HEK293 (cell line): ENCODE data around the gene TBX3.

ENCODE experiments used
- CTCF ChIA-PET: fragments of 350-600 bp; formaldehyde crosslinking; extraction: SDS; loops from one replicate; lab custom pipeline; 2021; ENCODE audit warnings: antibody characterized with exemption; lab: Yijun Ruan, JAX
- POLR2A ChIA-PET: fragments of 300-600 bp; formaldehyde crosslinking; extraction: SDS; loops from one replicate; lab custom pipeline; 2020; ENCODE audit warnings: antibody characterized with exemption, inconsistent platforms; lab: Yijun Ruan, JAX
- H3K27ac ChIP-seq: fragments of 200-500 bp; sonication (Bioruptor generic); 2 replicates; pipeline ENCODE4 v1.5.1; 2014; ENCODE audit warnings: low read depth, low read length, control low read depth, inconsistent platforms; ENCODE audit errors: extremely low read depth
- H3K36me3 ChIP-seq, 2 experiments: fragments of 200-500 bp in 1 of 2; sonication (Bioruptor generic) in 1 of 2; 1 replicate in 1 of 2; 2 replicates in 1 of 2; pipeline ENCODE4 v1.5.1; 2014 to 2017; ENCODE audit warnings: inconsistent platforms in 2 of 2, low read length in 2 of 2; ENCODE audit not compliant: control insufficient read depth in 2 of 2, insufficient read depth in 1 of 2
- H3K4me1 ChIP-seq: fragments of 200-500 bp; sonication (Bioruptor generic); 2 replicates; pipeline ENCODE4 v1.5.1; 2014; ENCODE audit warnings: mild to moderate bottlenecking, low read length, inconsistent platforms; ENCODE audit not compliant: control insufficient read depth, insufficient read depth
- H3K4me3 ChIP-seq: 2 replicates; pipeline ENCODE4 v1.5.1; 2011; ENCODE audit warnings: low read depth, mild to moderate bottlenecking, control low read depth, low read length, moderate library complexity
- H3K9me3 ChIP-seq: fragments of 200-500 bp; sonication (Bioruptor generic); 2 replicates; pipeline ENCODE4 v1.5.1; 2014; ENCODE audit warnings: low read depth, low read length, inconsistent platforms; ENCODE audit not compliant: control insufficient read depth, insufficient read depth
- FEZF1 ChIP-seq: fragments of 450-650 bp; formaldehyde crosslinking; IDR thresholded peaks from 2 replicates; pipeline ENCODE4 v1.5.1; 2016; ENCODE audit warnings: missing biosample characterization, missing genetic modification characterization
- GFI1B ChIP-seq: fragments of 450-650 bp; formaldehyde crosslinking; IDR thresholded peaks from 2 replicates; pipeline ENCODE4 v1.5.1; 2016; ENCODE audit warnings: missing biosample characterization, missing genetic modification characterization
- IKZF3 ChIP-seq: fragments of 450-650 bp; IDR thresholded peaks from 2 replicates; pipeline ENCODE4 v1.5.0; 2018; ENCODE audit warnings: missing biosample characterization, mild to moderate bottlenecking, missing genetic modification characterization, moderate library complexity
- KLF16 ChIP-seq: fragments of 450-650 bp; formaldehyde crosslinking; IDR thresholded peaks from 2 replicates; pipeline ENCODE4 v1.5.1; 2017; ENCODE audit warnings: missing biosample characterization, missing genetic modification characterization
- KLF7 ChIP-seq: fragments of 450-650 bp; formaldehyde crosslinking; IDR thresholded peaks from 2 replicates; pipeline ENCODE4 v1.5.1; 2016; ENCODE audit warnings: missing biosample characterization, missing genetic modification characterization, borderline replicate concordance
- KLF9 ChIP-seq: fragments of 450-650 bp; formaldehyde crosslinking; IDR thresholded peaks from 2 replicates; pipeline ENCODE4 v1.5.1; 2016; ENCODE audit warnings: missing biosample characterization, missing genetic modification characterization, low read depth
- PRDM1 ChIP-seq: fragments of 450-650 bp; formaldehyde crosslinking; IDR thresholded peaks from 2 replicates; pipeline ENCODE4; 2016; ENCODE audit warnings: missing biosample characterization, missing genetic modification characterization
- SP7 ChIP-seq: fragments of 450-650 bp; formaldehyde crosslinking; IDR thresholded peaks from 2 replicates; pipeline ENCODE4 v1.5.1; 2016; ENCODE audit warnings: missing biosample characterization, missing genetic modification characterization
- ZBTB7A ChIP-seq: fragments of 450-650 bp; formaldehyde crosslinking; IDR thresholded peaks from 2 replicates; pipeline ENCODE4 v1.5.1; 2016; ENCODE audit warnings: low read depth, missing biosample characterization, missing genetic modification characterization
- ZFP69B ChIP-seq: fragments of 450-650 bp; formaldehyde crosslinking; IDR thresholded peaks from 2 replicates; pipeline ENCODE4 v1.5.1; 2016; ENCODE audit warnings: missing biosample characterization, missing genetic modification characterization
- ZNF169 ChIP-seq: fragments of 450-650 bp; formaldehyde crosslinking; IDR thresholded peaks from 2 replicates; pipeline ENCODE4 v1.5.1; 2016; ENCODE audit warnings: missing biosample characterization, missing genetic modification characterization
- ZNF341 ChIP-seq: fragments of 450-650 bp; formaldehyde crosslinking; IDR thresholded peaks from 2 replicates; pipeline ENCODE4; 2016; ENCODE audit warnings: low read depth, missing biosample characterization, missing genetic modification characterization
- ZNF423 ChIP-seq: fragments of 450-650 bp; formaldehyde crosslinking; IDR thresholded peaks from 2 replicates; pipeline ENCODE4 v1.5.1; 2016; ENCODE audit warnings: missing biosample characterization, missing genetic modification characterization
- ZNF596 ChIP-seq: fragments of 450-650 bp; IDR thresholded peaks from 2 replicates; pipeline ENCODE4 v1.5.0; 2018; ENCODE audit warnings: missing biosample characterization, mild to moderate bottlenecking, missing genetic modification characterization, moderate library complexity
- ZNF623 ChIP-seq: fragments of 450-650 bp; formaldehyde crosslinking; IDR thresholded peaks from 2 replicates; pipeline ENCODE4 v1.5.1; 2016; ENCODE audit warnings: missing biosample characterization, missing genetic modification characterization
- ZNF660 ChIP-seq: fragments of 450-650 bp; IDR thresholded peaks from 2 replicates; pipeline ENCODE4 v1.5.1; 2018; ENCODE audit warnings: missing biosample characterization, mild to moderate bottlenecking, missing genetic modification characterization
- ZNF701 ChIP-seq: fragments of 450-650 bp; formaldehyde crosslinking; IDR thresholded peaks from 2 replicates; pipeline ENCODE4 v1.5.1; 2016; ENCODE audit warnings: missing biosample characterization, missing genetic modification characterization
- ZNF707 ChIP-seq: fragments of 450-650 bp; formaldehyde crosslinking; IDR thresholded peaks from 2 replicates; pipeline ENCODE4 v1.5.1; 2016; ENCODE audit warnings: missing biosample characterization, missing genetic modification characterization
- ZNF777 ChIP-seq: fragments of 450-650 bp; formaldehyde crosslinking; IDR thresholded peaks from 2 replicates; pipeline ENCODE4 v1.5.1; 2017; ENCODE audit warnings: missing biosample characterization, missing genetic modification characterization, borderline replicate concordance
- ZSCAN30 ChIP-seq: fragments of 450-650 bp; IDR thresholded peaks from 2 replicates; pipeline ENCODE4 v1.5.1; 2018; ENCODE audit warnings: missing biosample characterization, mild to moderate bottlenecking, missing genetic modification characterization, moderate library complexity
- TF ChIP-seq, protein P1 (sequence below): fragments of 450-650 bp; IDR thresholded peaks from 2 replicates; pipeline ENCODE4 v1.5.1; 2018; ENCODE audit warnings: missing biosample characterization, mild to moderate bottlenecking, missing genetic modification characterization
- TF ChIP-seq, protein P2 (sequence below): fragments of 450-650 bp; formaldehyde crosslinking; IDR thresholded peaks from 2 replicates; pipeline ENCODE4 v1.5.1; 2017; ENCODE audit warnings: missing biosample characterization, missing genetic modification characterization
- TF ChIP-seq, protein P3 (sequence below): fragments of 450-650 bp; formaldehyde crosslinking; IDR thresholded peaks from 2 replicates; pipeline ENCODE4 v1.5.1; 2016; ENCODE audit warnings: missing biosample characterization, missing genetic modification characterization
- TF ChIP-seq, protein P4 (sequence below): fragments of 450-650 bp; formaldehyde crosslinking; IDR thresholded peaks from 2 replicates; pipeline ENCODE4 v1.5.1; 2016; ENCODE audit warnings: missing biosample characterization, missing genetic modification characterization
- TF ChIP-seq, protein P5 (sequence below): fragments of 450-650 bp; formaldehyde crosslinking; IDR thresholded peaks from 2 replicates; pipeline ENCODE4 v1.5.1; 2016; ENCODE audit warnings: missing biosample characterization, missing genetic modification characterization
- TF ChIP-seq, protein P6 (sequence below): fragments of 450-650 bp; formaldehyde crosslinking; IDR thresholded peaks from 2 replicates; pipeline ENCODE4 v1.5.1; 2016; ENCODE audit warnings: missing biosample characterization, missing genetic modification characterization

The TBX3 gene

DNA sequence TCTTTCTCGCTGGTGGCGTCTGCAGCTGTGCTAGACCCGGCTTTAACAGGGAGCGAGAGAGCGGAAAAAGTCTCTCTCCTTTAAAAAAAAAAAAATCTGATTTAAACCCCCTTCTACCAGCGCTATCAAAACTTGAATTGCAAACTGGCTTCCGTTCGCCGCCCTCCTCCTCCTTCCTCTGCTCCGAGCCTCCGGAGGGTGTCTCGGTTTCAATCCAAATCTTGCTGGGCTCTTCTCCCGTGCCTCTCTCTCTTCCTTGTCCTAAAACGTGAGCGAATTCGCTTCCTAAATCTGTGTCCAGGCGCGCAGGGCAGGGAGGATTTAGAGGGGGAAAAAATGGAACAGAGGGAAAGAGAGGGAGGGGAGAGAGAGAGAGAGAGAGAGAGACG lies 272 bp downstream of the TBX3 start:
- POLR2A ChIA-PET, result interaction anchor here (0.6 to 2.2 kb wide), 43 partner anchors 8 to 1462 kb away, joined by 3 to 17 read pairs (median 4); partner anchors contain the start of genes RBM19 and TPCN1
- CTCF ChIA-PET, result interaction anchor here (0.6 to 1.3 kb wide), 11 partner anchors 17 to 1235 kb away, joined by 3 to 4 read pairs (median 3); no protein-coding TSS in a partner anchor
- peak overlapping the region; percentile 88 for H3K4me3 ChIP-seq
- peaks cover 4% of the 10 kb centered on the region for H3K4me1 ChIP-seq
- H3K9me3 ChIP-seq, result no peaks in the 10 kb centered on the region; the same call in 1 of the 2 replicates
- peak overlapping the region; percentile 91 for H3K27ac ChIP-seq
- peaks cover 0 to 26% of the 10 kb centered on the region in 2 experiments; a peak in 1 of 3 replicates for H3K36me3 ChIP-seq
- peak; percentile 46 for TF ChIP-seq ZSCAN30 (tag by site-specific recombination)
- TF ChIP-seq ZNF169, result 0 out of 2 replicates have a peak, but pooled peaks have one; percentile 47
- TF ChIP-seq SP7 (tag by site-specific recombination), result peak; percentile 53; the same call in 1 of the 2 replicates
- TF ChIP-seq, protein P1, sequence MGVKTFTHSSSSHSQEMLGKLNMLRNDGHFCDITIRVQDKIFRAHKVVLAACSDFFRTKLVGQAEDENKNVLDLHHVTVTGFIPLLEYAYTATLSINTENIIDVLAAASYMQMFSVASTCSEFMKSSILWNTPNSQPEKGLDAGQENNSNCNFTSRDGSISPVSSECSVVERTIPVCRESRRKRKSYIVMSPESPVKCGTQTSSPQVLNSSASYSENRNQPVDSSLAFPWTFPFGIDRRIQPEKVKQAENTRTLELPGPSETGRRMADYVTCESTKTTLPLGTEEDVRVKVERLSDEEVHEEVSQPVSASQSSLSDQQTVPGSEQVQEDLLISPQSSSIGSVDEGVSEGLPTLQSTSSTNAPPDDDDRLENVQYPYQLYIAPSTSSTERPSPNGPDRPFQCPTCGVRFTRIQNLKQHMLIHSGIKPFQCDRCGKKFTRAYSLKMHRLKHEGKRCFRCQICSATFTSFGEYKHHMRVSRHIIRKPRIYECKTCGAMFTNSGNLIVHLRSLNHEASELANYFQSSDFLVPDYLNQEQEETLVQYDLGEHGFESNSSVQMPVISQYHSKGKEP (tag by site-specific recombination), result no peak
- TF ChIP-seq KLF16, result 0 out of 2 replicates have a peak, but pooled peaks have one; percentile 44
- 0 out of 2 replicates have a peak, but pooled peaks have one; percentile 7 for TF ChIP-seq IKZF3
- no peak for TF ChIP-seq ZNF707
- TF ChIP-seq ZNF623 (tag by site-specific recombination), result 0 out of 2 replicates have a peak, but pooled peaks have one; percentile 17
- TF ChIP-seq ZBTB7A, result 0 out of 2 replicates have a peak, but pooled peaks have one; percentile 41
- TF ChIP-seq ZNF596, result peak; percentile 100
- no peak for TF ChIP-seq FEZF1 (tag by site-specific recombination)
- TF ChIP-seq ZNF777 (tag by site-specific recombination), result peak; percentile 35; the same call in 1 of the 2 replicates
- TF ChIP-seq ZNF423 (tag by site-specific recombination), result no peak
- TF ChIP-seq ZNF660, result no peak
- TF ChIP-seq, protein P2, sequence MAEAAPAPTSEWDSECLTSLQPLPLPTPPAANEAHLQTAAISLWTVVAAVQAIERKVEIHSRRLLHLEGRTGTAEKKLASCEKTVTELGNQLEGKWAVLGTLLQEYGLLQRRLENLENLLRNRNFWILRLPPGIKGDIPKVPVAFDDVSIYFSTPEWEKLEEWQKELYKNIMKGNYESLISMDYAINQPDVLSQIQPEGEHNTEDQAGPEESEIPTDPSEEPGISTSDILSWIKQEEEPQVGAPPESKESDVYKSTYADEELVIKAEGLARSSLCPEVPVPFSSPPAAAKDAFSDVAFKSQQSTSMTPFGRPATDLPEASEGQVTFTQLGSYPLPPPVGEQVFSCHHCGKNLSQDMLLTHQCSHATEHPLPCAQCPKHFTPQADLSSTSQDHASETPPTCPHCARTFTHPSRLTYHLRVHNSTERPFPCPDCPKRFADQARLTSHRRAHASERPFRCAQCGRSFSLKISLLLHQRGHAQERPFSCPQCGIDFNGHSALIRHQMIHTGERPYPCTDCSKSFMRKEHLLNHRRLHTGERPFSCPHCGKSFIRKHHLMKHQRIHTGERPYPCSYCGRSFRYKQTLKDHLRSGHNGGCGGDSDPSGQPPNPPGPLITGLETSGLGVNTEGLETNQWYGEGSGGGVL (tag by site-specific recombination), result peak; percentile 99
- TF ChIP-seq KLF7 (tag by site-specific recombination), result 0 out of 2 replicates have a peak, but pooled peaks have one; percentile 53
- TF ChIP-seq, protein P3, sequence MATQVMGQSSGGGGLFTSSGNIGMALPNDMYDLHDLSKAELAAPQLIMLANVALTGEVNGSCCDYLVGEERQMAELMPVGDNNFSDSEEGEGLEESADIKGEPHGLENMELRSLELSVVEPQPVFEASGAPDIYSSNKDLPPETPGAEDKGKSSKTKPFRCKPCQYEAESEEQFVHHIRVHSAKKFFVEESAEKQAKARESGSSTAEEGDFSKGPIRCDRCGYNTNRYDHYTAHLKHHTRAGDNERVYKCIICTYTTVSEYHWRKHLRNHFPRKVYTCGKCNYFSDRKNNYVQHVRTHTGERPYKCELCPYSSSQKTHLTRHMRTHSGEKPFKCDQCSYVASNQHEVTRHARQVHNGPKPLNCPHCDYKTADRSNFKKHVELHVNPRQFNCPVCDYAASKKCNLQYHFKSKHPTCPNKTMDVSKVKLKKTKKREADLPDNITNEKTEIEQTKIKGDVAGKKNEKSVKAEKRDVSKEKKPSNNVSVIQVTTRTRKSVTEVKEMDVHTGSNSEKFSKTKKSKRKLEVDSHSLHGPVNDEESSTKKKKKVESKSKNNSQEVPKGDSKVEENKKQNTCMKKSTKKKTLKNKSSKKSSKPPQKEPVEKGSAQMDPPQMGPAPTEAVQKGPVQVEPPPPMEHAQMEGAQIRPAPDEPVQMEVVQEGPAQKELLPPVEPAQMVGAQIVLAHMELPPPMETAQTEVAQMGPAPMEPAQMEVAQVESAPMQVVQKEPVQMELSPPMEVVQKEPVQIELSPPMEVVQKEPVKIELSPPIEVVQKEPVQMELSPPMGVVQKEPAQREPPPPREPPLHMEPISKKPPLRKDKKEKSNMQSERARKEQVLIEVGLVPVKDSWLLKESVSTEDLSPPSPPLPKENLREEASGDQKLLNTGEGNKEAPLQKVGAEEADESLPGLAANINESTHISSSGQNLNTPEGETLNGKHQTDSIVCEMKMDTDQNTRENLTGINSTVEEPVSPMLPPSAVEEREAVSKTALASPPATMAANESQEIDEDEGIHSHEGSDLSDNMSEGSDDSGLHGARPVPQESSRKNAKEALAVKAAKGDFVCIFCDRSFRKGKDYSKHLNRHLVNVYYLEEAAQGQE (tag by site-specific recombination), result peak; percentile 39; the same call in 1 of the 2 replicates
- TF ChIP-seq KLF9 (tag by site-specific recombination), result 0 out of 2 replicates have a peak, but pooled peaks have one; percentile 9
- 0 out of 2 replicates have a peak, but pooled peaks have one; percentile 55 for TF ChIP-seq ZFP69B (tag by site-specific recombination)
- TF ChIP-seq, protein P4, sequence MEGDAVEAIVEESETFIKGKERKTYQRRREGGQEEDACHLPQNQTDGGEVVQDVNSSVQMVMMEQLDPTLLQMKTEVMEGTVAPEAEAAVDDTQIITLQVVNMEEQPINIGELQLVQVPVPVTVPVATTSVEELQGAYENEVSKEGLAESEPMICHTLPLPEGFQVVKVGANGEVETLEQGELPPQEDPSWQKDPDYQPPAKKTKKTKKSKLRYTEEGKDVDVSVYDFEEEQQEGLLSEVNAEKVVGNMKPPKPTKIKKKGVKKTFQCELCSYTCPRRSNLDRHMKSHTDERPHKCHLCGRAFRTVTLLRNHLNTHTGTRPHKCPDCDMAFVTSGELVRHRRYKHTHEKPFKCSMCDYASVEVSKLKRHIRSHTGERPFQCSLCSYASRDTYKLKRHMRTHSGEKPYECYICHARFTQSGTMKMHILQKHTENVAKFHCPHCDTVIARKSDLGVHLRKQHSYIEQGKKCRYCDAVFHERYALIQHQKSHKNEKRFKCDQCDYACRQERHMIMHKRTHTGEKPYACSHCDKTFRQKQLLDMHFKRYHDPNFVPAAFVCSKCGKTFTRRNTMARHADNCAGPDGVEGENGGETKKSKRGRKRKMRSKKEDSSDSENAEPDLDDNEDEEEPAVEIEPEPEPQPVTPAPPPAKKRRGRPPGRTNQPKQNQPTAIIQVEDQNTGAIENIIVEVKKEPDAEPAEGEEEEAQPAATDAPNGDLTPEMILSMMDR (tag by site-specific recombination), result no peak
- TF ChIP-seq, protein P5, sequence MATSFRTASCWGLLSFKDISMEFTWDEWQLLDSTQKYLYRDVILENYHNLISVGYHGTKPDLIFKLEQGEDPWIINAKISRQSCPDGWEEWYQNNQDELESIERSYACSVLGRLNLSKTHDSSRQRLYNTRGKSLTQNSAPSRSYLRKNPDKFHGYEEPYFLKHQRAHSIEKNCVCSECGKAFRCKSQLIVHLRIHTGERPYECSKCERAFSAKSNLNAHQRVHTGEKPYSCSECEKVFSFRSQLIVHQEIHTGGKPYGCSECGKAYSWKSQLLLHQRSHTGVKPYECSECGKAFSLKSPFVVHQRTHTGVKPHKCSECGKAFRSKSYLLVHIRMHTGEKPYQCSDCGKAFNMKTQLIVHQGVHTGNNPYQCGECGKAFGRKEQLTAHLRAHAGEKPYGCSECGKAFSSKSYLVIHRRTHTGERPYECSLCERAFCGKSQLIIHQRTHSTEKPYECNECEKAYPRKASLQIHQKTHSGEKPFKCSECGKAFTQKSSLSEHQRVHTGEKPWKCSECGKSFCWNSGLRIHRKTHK (tag by site-specific recombination), result no peak
- TF ChIP-seq ZNF341 (tag by site-specific recombination), result peak; percentile 87
- peak; percentile 72 for TF ChIP-seq GFI1B
- TF ChIP-seq, protein P6, sequence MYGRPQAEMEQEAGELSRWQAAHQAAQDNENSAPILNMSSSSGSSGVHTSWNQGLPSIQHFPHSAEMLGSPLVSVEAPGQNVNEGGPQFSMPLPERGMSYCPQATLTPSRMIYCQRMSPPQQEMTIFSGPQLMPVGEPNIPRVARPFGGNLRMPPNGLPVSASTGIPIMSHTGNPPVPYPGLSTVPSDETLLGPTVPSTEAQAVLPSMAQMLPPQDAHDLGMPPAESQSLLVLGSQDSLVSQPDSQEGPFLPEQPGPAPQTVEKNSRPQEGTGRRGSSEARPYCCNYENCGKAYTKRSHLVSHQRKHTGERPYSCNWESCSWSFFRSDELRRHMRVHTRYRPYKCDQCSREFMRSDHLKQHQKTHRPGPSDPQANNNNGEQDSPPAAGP (tag by site-specific recombination), result peak; percentile 23; the same call in 1 of the 2 replicates
- peak; percentile 93; the same call in 1 of the 2 replicates for TF ChIP-seq PRDM1 (tag by site-specific recombination)
- 0 out of 2 replicates have a peak, but pooled peaks have one; percentile 24 for TF ChIP-seq ZNF701 (tag by site-specific recombination)
